GM19452 (cell line): Measurements from ENCODE around the gene HS1BP3.

Experiments used
- ATAC-seq: cut with Tn5 transposase; IDR thresholded peaks from one replicate; pipeline ENCODE4 v1.9.1; 2021; ENCODE audit not compliant: unreplicated experiment

The HS1BP3 gene

DNA sequence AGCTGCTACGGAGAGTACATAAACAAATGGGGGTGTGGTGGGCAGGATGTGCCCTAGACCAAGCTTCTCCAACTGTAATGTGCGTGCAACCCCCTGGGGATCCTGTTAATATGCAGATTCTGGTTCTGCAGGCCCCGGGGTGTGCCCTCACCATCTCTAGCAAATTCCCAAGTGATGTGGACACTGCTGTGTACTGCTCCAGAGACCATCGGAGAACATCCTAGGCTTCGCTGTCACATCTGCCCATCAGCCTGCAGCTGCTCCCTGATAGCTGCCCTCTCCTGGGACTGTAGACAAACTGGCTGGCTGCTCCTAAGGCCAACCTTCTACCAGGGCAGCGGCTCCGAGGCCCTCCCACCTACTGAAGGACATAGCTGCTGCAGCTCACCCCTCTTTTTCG lies 3.2 kb downstream of the HS1BP3 start:
- no peak for ATAC-seq

DNA sequence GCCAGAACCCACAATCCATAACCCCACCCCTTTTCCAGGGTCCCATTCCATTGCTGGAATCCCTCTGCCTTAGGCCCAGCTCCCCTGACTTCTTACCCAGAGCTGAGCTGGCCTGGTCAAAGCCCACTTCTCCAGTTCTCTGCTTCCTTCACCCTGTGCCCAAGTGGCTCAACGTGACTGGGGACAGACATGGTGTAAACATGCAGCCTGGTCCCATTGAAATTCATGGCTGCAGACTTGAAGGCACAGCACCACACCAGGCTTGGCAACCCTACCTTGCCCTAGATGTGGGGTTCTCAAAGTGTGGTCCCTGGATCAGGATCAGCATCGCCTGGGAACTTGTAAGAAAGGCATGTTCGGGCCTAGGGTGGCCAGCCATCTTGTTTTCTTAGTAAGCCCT lies 3.7 kb downstream of the HS1BP3 start:
- ATAC-seq: no peak

DNA sequence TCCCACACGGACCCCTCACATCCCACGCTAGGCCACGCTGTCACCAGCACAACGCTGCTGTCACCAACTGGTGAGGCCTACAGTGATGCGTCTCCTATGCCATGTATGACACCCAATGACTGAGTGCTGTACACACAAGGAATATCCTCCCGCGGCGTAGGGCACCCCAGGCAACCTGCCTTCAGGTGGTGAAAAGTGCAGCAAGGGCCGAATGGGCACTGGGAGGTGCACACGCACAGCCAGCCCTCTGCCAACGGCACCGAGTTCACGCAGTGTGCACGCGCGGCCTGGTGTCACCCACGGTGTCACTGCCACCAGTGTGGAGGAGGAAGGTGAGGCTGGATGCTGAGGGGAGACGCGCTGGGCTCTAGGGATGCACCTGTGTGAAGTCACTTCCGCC lies 4.5 kb downstream of the HS1BP3 start:
- no peak for ATAC-seq

GRCh38 chr2:20645761-20646160 lies 5.1 kb downstream of the HS1BP3 start:
- no peak for ATAC-seq

- ATAC-seq: no peak
These were observed 5.6 kb downstream of the HS1BP3 start for GRCh38 chr2:20645301-20645701.

GRCh38 chr2:20643826-20644225 lies 7.1 kb downstream of the HS1BP3 start:
- no peak for ATAC-seq

- ATAC-seq: no peak
These were observed 7.8 kb downstream of the HS1BP3 start for GRCh38 chr2:20643060-20643459.

DNA sequence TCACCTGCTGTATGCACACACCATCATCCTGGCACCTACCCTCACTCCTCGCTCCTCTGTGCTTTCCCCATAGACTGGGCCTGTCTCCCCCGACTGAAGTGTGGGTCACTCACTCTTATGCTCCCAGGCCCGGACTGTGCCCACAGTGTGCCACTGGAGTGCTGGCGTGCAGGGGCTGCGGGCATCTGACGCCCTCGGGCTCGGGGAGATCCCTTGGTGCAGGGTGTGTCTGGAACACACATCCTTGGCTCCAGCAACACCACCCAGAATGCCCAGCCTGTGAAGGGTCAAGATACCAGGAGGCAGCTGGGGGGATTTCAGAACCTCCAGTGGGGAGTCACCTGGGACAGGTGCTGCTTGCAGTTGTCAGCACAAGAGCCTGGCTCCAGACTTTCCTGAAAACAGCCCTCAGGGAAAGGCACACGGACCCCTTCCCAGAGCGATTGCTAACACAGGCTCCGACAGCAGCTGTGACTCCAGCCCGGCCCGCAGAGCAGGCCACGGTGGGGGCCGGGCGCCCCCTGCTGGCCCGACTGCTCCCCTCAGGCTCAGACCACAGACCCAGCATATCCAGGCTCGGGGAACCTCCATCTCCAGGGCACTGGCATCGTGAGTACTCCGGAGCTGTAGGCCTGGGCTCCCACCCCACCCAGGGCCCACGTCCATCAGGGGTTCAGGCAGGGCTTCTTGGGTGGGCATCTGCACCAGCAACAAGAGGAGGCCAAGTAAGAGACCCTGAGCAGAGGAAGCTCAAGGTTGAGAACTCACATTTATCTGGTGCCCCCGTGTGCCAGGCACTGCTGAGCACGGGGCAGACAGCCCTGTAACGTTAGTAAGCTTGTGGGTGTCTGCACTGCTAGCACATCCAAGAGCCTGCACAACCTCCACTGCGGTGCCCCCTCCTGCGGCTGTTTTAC lies 8.6 kb downstream of the HS1BP3 start:
- ATAC-seq: peak; percentile 97

DNA sequence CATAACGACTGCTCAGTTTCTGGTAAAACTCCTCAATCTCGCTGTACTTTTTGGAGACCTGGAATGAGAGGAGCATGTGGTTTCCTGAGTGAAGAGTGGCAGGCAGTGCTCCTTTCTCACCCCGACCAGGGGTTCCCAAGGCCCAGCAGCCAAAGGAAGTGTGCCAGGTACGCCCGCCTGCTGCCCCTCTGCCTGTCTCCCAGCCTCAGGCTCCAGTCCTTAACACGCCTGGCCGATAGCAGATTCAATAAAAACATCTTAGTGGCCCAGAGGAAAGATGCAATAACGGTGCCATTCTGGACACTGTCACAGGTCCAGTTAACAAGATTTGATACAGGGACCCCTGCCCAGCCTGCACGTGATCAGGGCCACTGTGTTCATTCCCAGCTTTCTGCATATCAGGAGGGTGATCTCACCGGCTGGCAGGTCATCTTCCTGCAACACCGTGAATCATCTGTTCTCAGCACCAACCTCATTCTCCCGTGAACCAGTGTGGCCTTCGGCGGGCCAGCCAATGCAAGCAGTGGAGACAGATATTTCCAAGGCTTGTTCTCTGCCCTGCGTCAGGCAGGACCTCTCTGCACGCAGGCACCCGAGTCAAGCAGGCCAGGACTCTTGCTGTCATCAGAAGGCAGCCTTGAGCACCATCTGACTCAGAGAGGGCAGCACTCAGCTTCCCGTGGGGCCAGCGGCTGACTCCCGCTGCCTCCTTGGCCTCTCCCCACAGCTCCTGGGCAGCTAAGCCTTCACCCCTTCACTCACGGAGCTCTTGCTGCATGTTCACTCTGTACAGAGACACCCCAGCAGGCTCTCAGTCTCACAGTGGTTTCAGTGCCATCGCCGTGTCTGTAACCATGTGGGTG lies 9.5 kb downstream of the HS1BP3 start:
- no peak for ATAC-seq

- no peak for ATAC-seq
These were observed 10.3 kb downstream of the HS1BP3 start for GRCh38 chr2:20640411-20641122.

- ATAC-seq: no peak
These were observed 12.1 kb downstream of the HS1BP3 start for GRCh38 chr2:20638646-20639430.

- ATAC-seq: no peak
These were observed 12.9 kb downstream of the HS1BP3 start for GRCh38 chr2:20638014-20638413.

DNA sequence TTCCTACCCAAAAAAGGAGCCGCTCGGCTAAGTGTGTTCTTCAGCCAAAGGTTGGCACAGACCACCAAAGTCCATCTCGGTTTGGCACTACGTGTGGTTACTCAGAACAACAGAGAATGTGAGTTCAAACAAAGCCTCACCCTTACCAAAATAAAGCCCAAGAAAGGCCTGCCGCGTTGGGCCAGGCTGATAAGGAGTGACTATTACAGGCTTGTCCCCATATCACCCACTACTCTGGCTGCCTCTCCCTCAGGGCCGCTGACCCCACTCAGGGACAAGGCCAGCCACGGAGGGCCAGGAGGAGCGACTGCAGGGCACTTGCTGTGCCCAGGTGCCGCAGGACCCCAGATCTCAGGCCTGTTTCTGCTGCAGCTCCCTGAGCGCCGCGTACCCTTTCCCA lies 13.8 kb downstream of the HS1BP3 start:
- no peak for ATAC-seq

GRCh38 chr2:20635675-20636584 lies 15.0 kb downstream of the HS1BP3 start:
- ATAC-seq: peak; percentile 84

DNA sequence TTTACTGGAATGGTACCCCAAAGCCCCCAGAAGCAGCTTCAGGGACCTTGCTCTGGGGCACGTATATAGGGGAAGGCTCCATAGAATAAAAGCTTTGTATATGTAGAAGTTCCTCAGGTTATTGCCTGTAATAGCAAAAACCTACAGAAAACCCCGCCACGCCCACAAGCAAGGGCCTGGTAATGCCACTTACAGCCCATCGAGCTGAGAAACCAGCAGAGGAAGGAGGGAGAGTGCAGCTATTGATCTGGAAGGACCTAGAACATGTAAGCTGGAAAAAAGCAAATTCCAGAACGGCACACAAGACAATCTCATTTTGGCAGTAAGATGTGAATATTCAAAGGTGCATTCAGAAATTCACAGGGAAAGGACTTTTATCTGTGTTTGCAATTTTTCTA lies 15.8 kb downstream of the HS1BP3 start:
- ATAC-seq: no peak

- no peak for ATAC-seq
These were observed 16.3 kb downstream of the HS1BP3 start for GRCh38 chr2:20634507-20635112.

- no peak for ATAC-seq
These were observed 16.9 kb downstream of the HS1BP3 start for GRCh38 chr2:20633794-20634506.

- ATAC-seq: no peak
These were observed 17.9 kb downstream of the HS1BP3 start for GRCh38 chr2:20633001-20633400.
